C4-2B (cell line): ENCODE measurements around the gene ZNF775.

Experiments
- CTCF ChIP-seq: fragments of 450-650 bp; conservative IDR thresholded peaks from 2 replicates; pipeline ENCODE4 v1.5.1; 2017; ENCODE audit warnings: mild to moderate bottlenecking
- ZFX ChIP-seq: fragments of 450-650 bp; IDR thresholded peaks from 2 replicates; pipeline ENCODE4 v1.6.1; 2017

DNA sequence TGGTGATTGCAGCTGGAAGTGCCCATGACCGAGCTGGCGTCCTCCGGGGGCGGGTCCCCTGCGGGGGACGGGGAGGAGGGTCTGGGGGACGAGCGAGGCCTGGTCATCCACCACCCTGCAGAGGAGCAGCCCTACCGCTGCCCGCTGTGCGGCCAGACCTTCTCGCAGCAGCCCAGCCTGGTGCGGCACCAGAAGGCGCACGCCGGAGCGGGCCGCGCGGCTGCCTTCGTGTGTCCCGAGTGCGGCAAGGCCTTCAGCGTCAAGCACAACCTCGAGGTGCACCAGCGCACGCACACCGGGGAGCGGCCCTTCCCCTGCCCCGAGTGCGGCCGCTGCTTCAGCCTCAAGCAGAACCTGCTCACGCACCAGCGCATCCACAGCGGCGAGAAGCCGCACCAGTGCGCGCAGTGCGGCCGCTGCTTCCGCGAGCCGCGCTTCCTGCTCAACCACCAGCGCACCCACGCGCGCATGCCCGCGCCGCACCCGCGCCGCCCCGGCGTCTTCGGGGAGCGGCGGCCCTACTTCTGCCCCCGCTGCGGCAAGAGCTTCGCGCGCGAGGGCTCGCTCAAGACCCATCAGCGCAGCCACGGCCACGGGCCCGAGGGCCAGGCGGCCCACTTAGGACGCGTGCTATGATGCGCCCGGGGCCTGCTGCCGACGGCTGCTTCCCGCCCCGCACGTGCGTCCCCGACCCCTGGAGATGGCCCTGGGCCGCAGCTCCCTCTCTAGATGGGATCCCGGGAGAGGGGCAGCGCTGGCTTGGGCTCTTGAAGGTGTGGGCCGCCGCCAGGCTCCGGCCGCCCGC, 28.7 kb downstream of the ZNF775 start:
- TF ChIP-seq CTCF, result no peak
- no peak for TF ChIP-seq ZFX
